Heart left ventricle (tissue), 16 donors: ENCODE measurements around the gene SNRPB2. TPM values are rescaled to one million over a fixed set of nuclear protein-coding genes. Genes with fewer than 3 reads are reported as not detected.

Experiments used
- ATAC-seq, 4 donors: fragments of 200-7000 bp; cut with Tn5 transposase; one replicate each; pipeline ENCODE4 v1.9.1; 2020 to 2022; ENCODE audit warnings: moderate library complexity in 4 of 4, mild to moderate bottlenecking in 3 of 4, moderate number of reproducible peaks in 1 of 4
- DNase-seq, 5 donors: peaks; one replicate each; pipeline ENCODE4 v3.0.0-alpha.2; 2020
- H3K27ac ChIP-seq, 12 donors: fragments of 200-600 bp; sonication (generic) in 4 of 12; one replicate each; pipeline versions ENCODE4 v1.5.0 to v1.8.0; 2016 to 2022; ENCODE audit warnings: mild to moderate bottlenecking in 2 of 12
- H3K27me3 ChIP-seq, 9 donors: fragments of 200-600 bp; sonication (generic) in 2 of 9; one replicate each; pipeline versions ENCODE4 v1.5.1 to v1.8.0; 2016 to 2022; ENCODE audit warnings: mild to moderate bottlenecking in 3 of 9
- H3K36me3 ChIP-seq, 9 donors: fragments of 200-600 bp; sonication (generic) in 2 of 9; one replicate each; pipeline versions ENCODE4 v1.5.0 to v1.8.0; 2018 to 2022; ENCODE audit warnings: mild to moderate bottlenecking in 2 of 9
- H3K4me1 ChIP-seq, 12 donors: fragments of 200-600 bp; sonication (generic) in 4 of 12; one replicate each; pipeline versions ENCODE4 v1.5.0 to v1.8.0; 2016 to 2022; ENCODE audit warnings: mild to moderate bottlenecking in 3 of 12
- H3K4me3 ChIP-seq, 12 donors: fragments of 200-600 bp; sonication (generic) in 4 of 12; one replicate each; pipeline versions ENCODE4 v1.5.0 to v1.8.0; 2017 to 2022; ENCODE audit warnings: mild to moderate bottlenecking in 9 of 12, moderate library complexity in 4 of 12
- H3K9me3 ChIP-seq, 12 donors: fragments of 200-600 bp; sonication (generic) in 4 of 12; one replicate each; pipeline versions ENCODE4 v1.5.0 to v1.8.0; 2016 to 2022; ENCODE audit warnings: mild to moderate bottlenecking in 1 of 12
- CTCF ChIP-seq, 12 donors: fragments of 200-600 bp; sonication (generic) in 4 of 12; IDR thresholded peaks; one replicate each; pipeline versions ENCODE4 v1.5.0 to v1.8.0; 2018 to 2022; ENCODE audit warnings: antibody characterized with exemption in 12 of 12, mild to moderate bottlenecking in 5 of 12
- POLR2A ChIP-seq, 2 donors: fragments of 450-650 bp; IDR thresholded peaks; one replicate each; pipeline ENCODE4 v1.6.1; 2017; ENCODE audit warnings: antibody characterized with exemption in 2 of 2, mild to moderate bottlenecking in 2 of 2, moderate library complexity in 2 of 2
- WGBS, 4 donors: extraction: QIAGEN DNeasy Blood & Tissue Kit in 2 of 4; methylation state at CpG; one replicate each; pipeline versions ENCODE4 v1.1.5 to v1.1.7; 2013 to 2018; 5-methylcytosine and 5-hydroxymethylcytosine counted together
- intact Hi-C, 10 donors: fragments of 100-400 bp; cut with DNase I; formaldehyde crosslinking; loops; one replicate each; pipeline versions ENCODE4 v1.11.1 to v1.14.2; 2022
- polyA plus RNA-seq, 2 donors: library from polyadenylated mRNA; stranded (reverse); fragments of 200-250 nt; gene quantifications; one replicate each; pipeline ENCODE4 v1.2.3, GENCODE V29; 2013
- total RNA-seq, 9 donors: library from RNA; depleted of rRNA in 2 of 9; stranded (reverse); fragments of >200 nt in 2 of 9; fragmentation: NEBNext Ultra II Directional in 3 of 9; extraction: Animal tissue kit (Norgen Biotek cat#: 25700) in 3 of 9; gene quantifications; one replicate each; pipeline versions ENCODE4 v1.1.0 to v1.2.4, GENCODE V29; 2016 to 2023
- donor health status: ischemic (EF 13 %, LVEDD 7.1; RV severe dilation, severe dysfunction).
- donor health status: healthy with polysubstance abuse.
- donor health status: DM: no; HTN: yes; CAD: no.
- donor health status: DM: no; HTN: no; CAD: no.
- donor health status: ischemic (EF 25% LVEDD 6.9; RV normal size, moderate dysfunction).
- donor health status: ischemic (EF 25% LVEDD 5.7; RV mildly dilated, moderate dysfunction).
- donor health status: healthy.
- donor health status: DM: yes; HTN: yes; CAD: no.
- donor health status: ischemic (EF 35%, LVEDD 5.7; RV mildly dilated, moderate dysfunction).
- donor health status: nonischemic (EF 11% LVEDD 7.7; RV severe dilation, severe dysfunction).
- donor health status: DM: yes; HTN: yes; CAD: no.
- donor health status: PGD.
- donor health status: ischemic (EF 29% LVEDD 5.4; RV normal size, mild dysfunction).
- donor health status: nonischemic (EF 23%, LVEDD 6.1; RV moderate dilation, normal function).

The SNRPB2 gene
- total and polyA plus RNA-seq, 11 donors, result 20.2 to 60.9 (median 33.2) TPM

- no peak overlapping the region for H3K27ac ChIP-seq
- peaks cover 0 to 62% (median 60%) of the 10 kb centered on the region in 9 donors for H3K36me3 ChIP-seq
- H3K4me1 ChIP-seq, result peaks cover 6 to 46% (median 14%) of the 10 kb centered on the region in 12 donors
- H3K4me3 ChIP-seq, result no peak overlapping the region
- intact Hi-C loops, result no loop called here
- DNase-seq, result no peak
- no peaks in the 10 kb centered on the region for H3K9me3 ChIP-seq
- WGBS, 4 donors, result 79 to 84% (median 83%) methylated on average over 4 of the region's 4 CpGs
- no peak for TF ChIP-seq CTCF (IDR thresholded peaks at IDR 0.05)
- TF ChIP-seq POLR2A (IDR thresholded peaks at IDR 0.05), result no peak
- ATAC-seq, result no peak
- peaks cover 0 to 15% (median 0%) of the 10 kb centered on the region in 9 donors for H3K27me3 ChIP-seq
Observed at GRCh38 chr20:16732506-16733152, 2.8 kb downstream of the SNRPB2 start.

GRCh38 chr20:16740365-16741072, 10.7 kb downstream of the SNRPB2 start:
- Histone ChIP-seq H3K36me3 (peaks cover 0 to 75% (median 71%) of the 10 kb centered on the region in 9 donors), H3K4me1 (no peaks in the 10 kb centered on the region), H3K9me3 (no peaks in the 10 kb centered on the region), H3K27ac (no peak overlapping the region), H3K27me3 (peaks cover 0 to 2% (median 0%) of the 10 kb centered on the region in 9 donors), H3K4me3 (no peak overlapping the region)
- 88 to 92% (median 90%) methylated on average over 6 of the region's 6 CpGs for WGBS, 4 donors
- ATAC-seq (no peak), DNase-seq (no peak)
- TF ChIP-seq CTCF (IDR thresholded peaks at IDR 0.05), result no peak
- intact Hi-C loops, result no loop called here

- Histone ChIP-seq H3K4me3 (no peak overlapping the region), H3K9me3 (no peaks in the 10 kb centered on the region), H3K27ac (no peak overlapping the region), H3K4me1 (no peaks in the 10 kb centered on the region), H3K27me3 (peaks cover 0 to 22% (median 0%) of the 10 kb centered on the region in 9 donors), H3K36me3 (peaks cover 0 to 37% (median 34%) of the 10 kb centered on the region in 9 donors)
- DNase-seq (no peak), ATAC-seq (no peak)
- intact Hi-C loops, result no loop called here
- 79 to 89% (median 81%) methylated on average over 3 of the region's 3 CpGs for WGBS, 4 donors
- no peak for TF ChIP-seq CTCF (IDR thresholded peaks at IDR 0.05)
- TF ChIP-seq POLR2A (IDR thresholded peaks at IDR 0.05), result no peak
Observed at GRCh38 chr20:16744178-16744807, 14.5 kb downstream of the SNRPB2 start.

GRCh38 chr20:16745204-16745603, 15.4 kb downstream of the SNRPB2 start:
- H3K36me3 ChIP-seq, result peaks cover 0 to 28% (median 25%) of the 10 kb centered on the region in 9 donors
- no peaks in the 10 kb centered on the region for H3K9me3 ChIP-seq
- no peaks in the 10 kb centered on the region for H3K4me1 ChIP-seq
- H3K27me3 ChIP-seq, result peaks cover 0 to 29% (median 0%) of the 10 kb centered on the region in 9 donors
- H3K4me3 ChIP-seq, result no peak overlapping the region
- ATAC-seq, result no peak
- DNase-seq, result no peak
- no peak overlapping the region for H3K27ac ChIP-seq
- intact Hi-C loops, result no loop called here
- WGBS, 4 donors, result 76 to 88% (median 84%) methylated on average over 5 of the region's 5 CpGs
- TF ChIP-seq POLR2A (IDR thresholded peaks at IDR 0.05) (no peak), CTCF (IDR thresholded peaks at IDR 0.05) (no peak)
